HG03108 (cell line): ENCODE results near the gene SLC17A7.

Experiments used
- ATAC-seq: cut with Tn5 transposase; IDR thresholded peaks from one replicate; pipeline ENCODE4 v1.9.1; 2021; ENCODE audit warnings: moderate library complexity; ENCODE audit not compliant: unreplicated experiment

Gene SLC17A7

GRCh38 chr19:49382639-49383038, 58.7 kb downstream of the SLC17A7 start:
- ATAC-seq, result no peak

DNA sequence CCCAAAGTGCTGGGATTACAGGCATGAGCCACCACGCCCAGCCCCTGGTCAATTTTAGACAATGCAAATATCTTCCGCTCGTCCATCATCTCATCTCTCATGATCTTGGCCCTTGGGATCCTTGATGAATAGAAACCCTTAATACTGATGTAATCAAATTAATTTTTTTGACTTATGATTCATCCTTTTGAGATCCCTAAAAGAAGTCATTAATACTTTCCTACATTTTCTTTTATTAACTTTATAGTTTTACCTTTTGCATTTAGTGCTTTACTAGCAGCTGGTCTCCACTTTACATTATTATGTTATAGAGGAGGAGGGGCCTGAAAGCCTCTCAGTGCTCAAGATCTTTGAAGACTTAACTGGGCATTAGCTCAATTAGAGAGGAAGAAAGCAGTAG, 60.9 kb downstream of the SLC17A7 start:
- no peak for ATAC-seq
